Renal pelvis (tissue), 4 donors: ENCODE results near the gene MRI1. TPM values are rescaled to one million over a fixed set of nuclear protein-coding genes. Genes with fewer than 3 reads are reported as not detected.
"Not testable (repeated sequence)": the region's sequence is repeated elsewhere in the genome, so short reads cannot be mapped to it uniquely, and the experiment has no call there.

Experiments
- DNase-seq: peaks from one replicate; pipeline ENCODE4 v3.0.0-alpha.2; 2013
- polyA plus RNA-seq, 3 donors: library from polyadenylated mRNA; unstranded; fragments of 120-200 nt; gene quantifications; one replicate each; pipeline ENCODE4 v1.2.1, GENCODE V29; 2013; ENCODE audit not compliant: insufficient read length in 3 of 3

MRI1 gene
- polyA plus RNA-seq, 3 donors: 30.1 to 42.9 (median 38.1) TPM

- DNase-seq: no peak
Observed at GRCh38 chr19:13757805-13758772, 6.2 kb upstream of the MRI1 start.

GRCh38 chr19:13758795-13759194 lies 5.5 kb upstream of the MRI1 start:
- no peak for DNase-seq

GRCh38 chr19:13761423-13761822 lies 2.9 kb upstream of the MRI1 start:
- no peak for DNase-seq

GRCh38 chr19:13762635-13763235 lies 1.6 kb upstream of the MRI1 start:
- DNase-seq: no peak

GRCh38 chr19:13763265-13763664 lies 1.1 kb upstream of the MRI1 start:
- DNase-seq: no peak

GRCh38 chr19:13764821-13765394 lies 586 bp downstream of the MRI1 start:
- DNase-seq: no peak

- DNase-seq: no peak
Observed at GRCh38 chr19:13765395-13766094, 1.2 kb downstream of the MRI1 start.

GRCh38 chr19:13766095-13766481 lies 1.8 kb downstream of the MRI1 start:
- DNase-seq: no peak

GRCh38 chr19:13768510-13768909 lies 4.2 kb downstream of the MRI1 start:
- DNase-seq: no peak

- no peak for DNase-seq
Observed at GRCh38 chr19:13770013-13770635, 5.8 kb downstream of the MRI1 start.

- DNase-seq: peak; percentile 92
Observed at GRCh38 chr19:13774217-13775191, 10.2 kb downstream of the MRI1 start, which contains the start of gene C19orf53. TSS of gene C19orf53 (plus strand) at chr19:13774456. CDS start at chr19:13774478, 22 bp downstream.

- DNase-seq: no peak
Observed at GRCh38 chr19:13778398-13778797, 14.1 kb downstream of the MRI1 start.

GRCh38 chr19:13778847-13779246 lies 14.5 kb downstream of the MRI1 start:
- DNase-seq: no peak

GRCh38 chr19:13779794-13780193 lies 15.5 kb downstream of the MRI1 start:
- not testable (repeated sequence) for DNase-seq

- no peak for DNase-seq
Observed at GRCh38 chr19:13781547-13781946, 17.2 kb downstream of the MRI1 start.

- DNase-seq: no peak
Observed at GRCh38 chr19:13782537-13782936, 18.2 kb downstream of the MRI1 start.

- DNase-seq: no peak
Observed at GRCh38 chr19:13783565-13784500, 19.5 kb downstream of the MRI1 start.

- no peak for DNase-seq
Observed at GRCh38 chr19:13784731-13785452, 20.6 kb downstream of the MRI1 start.

GRCh38 chr19:13788991-13789390 lies 24.7 kb downstream of the MRI1 start:
- no peak for DNase-seq
